Mononuclear cell (primary cell): ENCODE measurements around the gene OCA2. TPM values are rescaled to one million over a fixed set of nuclear protein-coding genes. Genes with fewer than 3 reads are reported as not detected.
"Not testable (repeated sequence)": the region's sequence is repeated elsewhere in the genome, so short reads cannot be mapped to it uniquely, and the experiment has no call there.

Experiments used
- H3K27me3 ChIP-seq: 2 replicates; pipeline ENCODE4 v1.6.0; 2011; ENCODE audit warnings: low read length, control low read depth; ENCODE audit not compliant: insufficient read depth
- H3K4me1 ChIP-seq: 2 replicates; pipeline ENCODE4 v1.5.1; 2011; ENCODE audit warnings: mild to moderate bottlenecking, low read length, control low read depth; ENCODE audit not compliant: insufficient read depth
- H3K4me3 ChIP-seq: 2 replicates; pipeline ENCODE4 v1.5.1; 2011; ENCODE audit warnings: mild to moderate bottlenecking, low read length, moderate library complexity
- H3K9me3 ChIP-seq: 2 replicates; pipeline ENCODE4 v1.5.1; 2011; ENCODE audit warnings: low read depth, mild to moderate bottlenecking, control low read depth, low read length
- total RNA-seq: library from RNA; depleted of rRNA; stranded (reverse); fragments of >200 nt; gene quantifications from one replicate; pipeline ENCODE4 v1.2.3, GENCODE V29; 2012

Gene OCA2
- total RNA-seq, 1 donor: 0.10 TPM

- Histone ChIP-seq H3K4me1 (no peaks in the 10 kb centered on the region), H3K4me3 (no peak overlapping the region), H3K9me3 (no peaks in the 10 kb centered on the region), H3K27me3 (no peaks in the 10 kb centered on the region)
Measured at GRCh38 chr15:27776501-27776900, 322.6 kb downstream of the OCA2 start.

GRCh38 chr15:27774638-27775037 lies 324.5 kb downstream of the OCA2 start:
- H3K4me1 ChIP-seq: no peaks in the 10 kb centered on the region

GRCh38 chr15:27774191-27774590 lies 324.9 kb downstream of the OCA2 start:
- H3K4me1 ChIP-seq: no peaks in the 10 kb centered on the region
- no peak overlapping the region for H3K4me3 ChIP-seq
- H3K27me3 ChIP-seq: no peaks in the 10 kb centered on the region
- H3K9me3 ChIP-seq: no peaks in the 10 kb centered on the region

More at GRCh38 chr15:27774638-27775037, 324.5 kb downstream of the OCA2 start:
- no peaks in the 10 kb centered on the region for H3K9me3 ChIP-seq
- H3K27me3 ChIP-seq: no peaks in the 10 kb centered on the region
- H3K4me3 ChIP-seq: no peak overlapping the region

GRCh38 chr15:27771892-27772291 lies 327.2 kb downstream of the OCA2 start:
- Histone ChIP-seq H3K4me1 (no peaks in the 10 kb centered on the region), H3K27me3 (no peaks in the 10 kb centered on the region), H3K4me3 (no peak overlapping the region), H3K9me3 (no peaks in the 10 kb centered on the region)

GRCh38 chr15:27770769-27771554 lies 328.2 kb downstream of the OCA2 start:
- Histone ChIP-seq H3K27me3 (no peaks in the 10 kb centered on the region), H3K4me3 (no peak overlapping the region), H3K4me1 (no peaks in the 10 kb centered on the region), H3K9me3 (no peaks in the 10 kb centered on the region)

- Histone ChIP-seq H3K9me3 (no peaks in the 10 kb centered on the region), H3K4me3 (no peak overlapping the region), H3K4me1 (no peaks in the 10 kb centered on the region), H3K27me3 (no peaks in the 10 kb centered on the region)
Measured at GRCh38 chr15:27770086-27770607, 329.0 kb downstream of the OCA2 start.

GRCh38 chr15:27769652-27770051 lies 329.5 kb downstream of the OCA2 start:
- H3K4me3 ChIP-seq: no peak overlapping the region
- no peaks in the 10 kb centered on the region for H3K9me3 ChIP-seq
- H3K4me1 ChIP-seq: no peaks in the 10 kb centered on the region
- no peaks in the 10 kb centered on the region for H3K27me3 ChIP-seq

GRCh38 chr15:27768732-27769475 lies 330.2 kb downstream of the OCA2 start:
- H3K4me1 ChIP-seq: no peaks in the 10 kb centered on the region
- no peak overlapping the region for H3K4me3 ChIP-seq
- no peaks in the 10 kb centered on the region for H3K9me3 ChIP-seq
- H3K27me3 ChIP-seq: no peaks in the 10 kb centered on the region

- Histone ChIP-seq H3K27me3 (no peaks in the 10 kb centered on the region), H3K4me3 (no peak overlapping the region), H3K9me3 (no peaks in the 10 kb centered on the region), H3K4me1 (no peaks in the 10 kb centered on the region)
Measured at GRCh38 chr15:27767918-27768640, 331.0 kb downstream of the OCA2 start.

- not testable (repeated sequence) for H3K9me3 ChIP-seq, H3K27me3 ChIP-seq, H3K4me3 ChIP-seq, H3K4me1 ChIP-seq
Measured at GRCh38 chr15:27767430-27767829, 331.7 kb downstream of the OCA2 start.

GRCh38 chr15:27764339-27764738 lies 334.8 kb downstream of the OCA2 start:
- no peaks in the 10 kb centered on the region for H3K27me3 ChIP-seq
- no peak overlapping the region for H3K4me3 ChIP-seq
- H3K9me3 ChIP-seq: no peaks in the 10 kb centered on the region

GRCh38 chr15:27763514-27763913 lies 335.6 kb downstream of the OCA2 start:
- Histone ChIP-seq H3K27me3 (no peaks in the 10 kb centered on the region), H3K9me3 (no peaks in the 10 kb centered on the region), H3K4me3 (no peak overlapping the region)

More at GRCh38 chr15:27764339-27764738, 334.8 kb downstream of the OCA2 start:
- H3K4me1 ChIP-seq: no peaks in the 10 kb centered on the region

GRCh38 chr15:27762471-27762870 lies 336.6 kb downstream of the OCA2 start:
- Histone ChIP-seq H3K4me1 (no peaks in the 10 kb centered on the region), H3K9me3 (no peaks in the 10 kb centered on the region), H3K27me3 (no peaks in the 10 kb centered on the region), H3K4me3 (no peak overlapping the region)

More at GRCh38 chr15:27763514-27763913, 335.6 kb downstream of the OCA2 start:
- no peaks in the 10 kb centered on the region for H3K4me1 ChIP-seq

- Histone ChIP-seq H3K9me3 (no peaks in the 10 kb centered on the region), H3K4me3 (no peak overlapping the region), H3K4me1 (no peaks in the 10 kb centered on the region), H3K27me3 (no peaks in the 10 kb centered on the region)
Measured at GRCh38 chr15:27757052-27757451, 342.1 kb downstream of the OCA2 start.

GRCh38 chr15:27752691-27753090 lies 346.4 kb downstream of the OCA2 start:
- Histone ChIP-seq H3K4me1 (no peaks in the 10 kb centered on the region), H3K27me3 (no peaks in the 10 kb centered on the region), H3K4me3 (no peak overlapping the region), H3K9me3 (no peaks in the 10 kb centered on the region)
